Stimulated activated naive CD8-positive, alpha-beta T cell treated with anti-CD3 and anti-CD28 coated beads, Interleukin-15, Interleukin-2, amounts not matched to agents 100 ng/mL and 50 ng/mL, for 24 hours (primary cell): ENCODE data around the gene LAMC2.
A peak's percentile ranks its signal among the peaks of the same experiment; 100 is the strongest.

Experiments used
- H3K27ac Mint-ChIP-seq: one replicate; pipeline ENCODE4 v1.8.0; 2021; ENCODE audit warnings: mild to moderate bottlenecking, mixed read lengths
- H3K27me3 Mint-ChIP-seq: one replicate; pipeline ENCODE4 v1.8.0; 2021; ENCODE audit warnings: mixed read lengths
- H3K36me3 Mint-ChIP-seq: one replicate; pipeline ENCODE4 v1.8.0; 2021; ENCODE audit warnings: low read depth, mixed read lengths
- H3K4me1 Mint-ChIP-seq: one replicate; pipeline ENCODE4 v1.8.0; 2021; ENCODE audit warnings: low read depth, mixed read lengths
- H3K4me3 Mint-ChIP-seq: one replicate; pipeline ENCODE4 v1.8.0; 2021; ENCODE audit warnings: mild to moderate bottlenecking, mixed read lengths
- H3K9me3 Mint-ChIP-seq: one replicate; pipeline ENCODE4 v1.8.0; 2021; ENCODE audit warnings: mixed read lengths

LAMC2 gene

DNA sequence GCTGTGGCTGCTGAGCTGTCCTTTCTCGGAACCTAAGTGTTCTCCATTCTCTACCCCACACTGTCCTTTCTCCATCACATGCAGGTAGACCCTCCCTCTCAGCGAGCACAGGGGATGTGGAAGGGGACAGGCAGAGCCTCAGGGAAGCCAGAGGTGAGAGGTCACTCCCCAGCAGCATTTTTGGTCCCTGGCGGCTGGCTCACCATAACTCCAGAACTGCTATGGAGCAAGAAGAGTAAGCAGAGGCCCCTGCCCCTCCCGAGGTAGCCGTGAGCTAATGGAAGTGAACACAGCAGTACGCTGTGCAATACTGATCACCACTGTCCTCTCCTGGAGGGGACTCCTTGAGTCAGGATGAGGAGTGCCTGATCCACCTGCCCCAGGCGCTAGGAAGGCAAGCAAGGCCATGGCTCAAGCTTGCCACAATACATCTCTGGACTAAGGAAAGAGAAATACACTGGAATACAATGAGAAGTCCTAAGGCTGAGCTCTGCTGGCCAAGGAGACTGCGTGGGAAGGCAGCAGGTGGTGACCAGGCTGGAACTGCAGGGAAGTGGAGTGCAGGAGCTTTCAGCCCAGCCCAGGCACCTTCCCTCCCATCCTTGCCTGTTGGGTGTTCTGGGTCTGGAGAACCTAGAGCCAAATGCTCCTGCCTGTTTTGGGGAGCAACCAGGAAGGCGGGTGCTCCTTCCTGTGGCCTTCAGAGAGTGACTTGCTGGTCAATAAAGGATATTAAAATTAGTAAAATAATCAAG is 96.2 kb downstream of the LAMC2 start:
- H3K4me1 Mint-ChIP-seq: no peaks in the 10 kb centered on the region
- no peaks in the 10 kb centered on the region for H3K9me3 Mint-ChIP-seq
- H3K4me3 Mint-ChIP-seq: no peak overlapping the region
- H3K27me3 Mint-ChIP-seq: peaks cover 10% of the 10 kb centered on the region
- no peak overlapping the region for H3K27ac Mint-ChIP-seq
- H3K36me3 Mint-ChIP-seq: no peaks in the 10 kb centered on the region

DNA sequence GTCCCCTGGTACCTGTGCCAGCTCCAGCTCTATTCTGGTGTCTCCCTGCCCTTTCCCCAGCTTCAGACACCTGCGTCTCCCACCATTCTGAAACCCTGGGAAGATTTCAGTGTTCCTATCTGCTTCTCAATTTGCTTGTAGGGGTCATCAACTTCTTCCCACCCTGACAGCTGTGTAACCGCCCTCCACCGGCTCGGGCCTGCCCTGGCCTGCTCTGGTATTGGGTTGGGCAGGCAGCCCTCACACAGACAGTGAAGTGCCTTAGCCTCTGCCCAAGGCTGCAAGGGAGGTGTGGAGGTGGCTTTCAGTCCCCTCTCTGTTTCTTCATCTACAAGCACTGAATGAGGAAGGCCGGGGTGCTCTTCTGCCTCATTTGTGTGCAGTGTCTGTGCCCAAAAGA is 97.2 kb downstream of the LAMC2 start:
- no peaks in the 10 kb centered on the region for H3K9me3 Mint-ChIP-seq
- H3K36me3 Mint-ChIP-seq: no peaks in the 10 kb centered on the region
- no peak overlapping the region for H3K4me3 Mint-ChIP-seq
- H3K27me3 Mint-ChIP-seq: peaks cover 10% of the 10 kb centered on the region
- H3K27ac Mint-ChIP-seq: no peak overlapping the region
- no peaks in the 10 kb centered on the region for H3K4me1 Mint-ChIP-seq

DNA sequence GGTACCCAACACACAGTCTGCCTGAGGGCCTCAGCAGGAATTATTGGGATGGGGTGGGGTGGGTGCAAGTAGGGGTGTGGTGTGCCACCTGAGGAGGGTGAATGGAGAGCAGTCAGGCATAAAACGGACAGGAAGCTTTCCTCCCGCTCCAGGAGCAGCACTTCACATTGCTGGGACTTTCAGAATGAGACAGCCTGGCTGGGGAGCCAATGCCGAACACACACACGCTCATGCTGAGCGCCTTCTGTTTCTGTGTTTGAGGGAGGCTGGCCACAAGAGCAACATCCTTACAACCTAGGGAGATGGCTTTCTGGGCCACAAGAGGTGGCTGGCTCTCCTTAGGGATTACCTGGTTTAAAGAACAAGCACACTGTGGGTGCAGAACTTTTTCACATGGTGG is 98.0 kb downstream of the LAMC2 start:
- Mint-ChIP-seq H3K9me3 (no peaks in the 10 kb centered on the region), H3K27ac (no peak overlapping the region), H3K4me1 (no peaks in the 10 kb centered on the region), H3K36me3 (no peaks in the 10 kb centered on the region), H3K4me3 (no peak overlapping the region), H3K27me3 (peaks cover 10% of the 10 kb centered on the region)

DNA sequence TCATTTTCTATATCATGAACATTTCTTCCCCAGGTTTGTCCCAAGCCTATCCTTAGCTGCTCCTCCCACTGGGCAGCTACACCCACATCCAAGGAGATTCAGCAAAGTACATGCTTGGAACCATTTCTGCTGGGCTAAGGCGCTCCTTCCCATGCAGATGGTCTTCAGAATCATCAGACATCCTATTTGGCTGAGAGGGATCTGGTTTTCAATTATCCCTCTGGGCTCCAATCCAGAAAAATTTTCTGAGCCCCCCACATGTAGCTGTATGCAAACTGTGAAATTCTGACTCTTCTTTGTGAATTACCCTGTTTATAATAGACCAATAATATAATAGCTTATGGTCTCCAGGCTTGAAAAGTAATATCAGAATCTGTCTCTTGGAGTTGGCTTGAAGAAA is 99.2 kb downstream of the LAMC2 start:
- Mint-ChIP-seq H3K36me3 (no peaks in the 10 kb centered on the region), H3K4me1 (no peaks in the 10 kb centered on the region), H3K27ac (no peak overlapping the region), H3K4me3 (no peak overlapping the region), H3K27me3 (peaks cover 10% of the 10 kb centered on the region), H3K9me3 (no peaks in the 10 kb centered on the region)

DNA sequence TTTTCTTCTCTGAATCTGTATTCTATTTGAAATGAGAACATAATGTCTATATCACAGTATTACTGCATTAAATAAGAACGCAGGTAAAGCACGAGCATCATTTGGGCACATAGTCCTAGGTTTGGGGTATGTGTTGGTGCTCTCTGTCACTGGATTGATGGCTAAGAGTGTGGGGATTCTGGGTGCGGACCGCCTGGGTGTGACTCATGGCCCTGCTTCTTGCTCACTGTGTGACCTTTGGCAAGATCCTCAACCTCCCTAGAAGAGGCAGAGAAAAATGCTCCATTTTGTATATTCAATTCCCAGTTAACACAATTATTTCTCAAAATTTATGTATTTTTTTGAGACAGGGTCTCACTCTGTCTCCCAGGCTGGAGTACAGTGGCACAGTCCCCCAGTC is 99.7 kb downstream of the LAMC2 start:
- Mint-ChIP-seq H3K4me1 (no peaks in the 10 kb centered on the region), H3K4me3 (no peak overlapping the region), H3K36me3 (no peaks in the 10 kb centered on the region), H3K9me3 (no peaks in the 10 kb centered on the region), H3K27me3 (peaks cover 10% of the 10 kb centered on the region), H3K27ac (no peak overlapping the region)

DNA sequence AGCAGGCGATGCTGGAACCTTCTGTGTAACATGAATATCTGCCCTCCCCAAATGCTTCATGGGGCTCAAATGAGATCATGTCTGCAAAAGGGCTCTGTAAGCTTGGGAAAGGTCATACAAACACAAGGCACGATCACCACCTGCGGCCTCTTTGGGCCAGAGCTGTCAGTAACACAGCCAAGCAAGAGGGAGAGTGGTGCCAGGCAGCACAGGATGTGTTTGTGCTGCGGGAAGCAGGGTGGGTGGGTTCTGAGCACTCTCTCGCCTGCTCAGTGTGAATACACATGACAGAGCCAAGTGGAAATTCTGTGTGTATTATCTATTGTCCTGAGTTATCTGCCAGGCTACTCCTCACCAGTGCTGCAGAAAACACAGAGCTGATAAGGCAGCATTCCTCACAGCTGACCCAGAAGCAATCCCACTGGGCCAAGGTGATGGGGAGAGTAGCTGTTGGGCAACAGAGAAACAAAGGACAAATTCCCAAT is 101.2 kb downstream of the LAMC2 start:
- Mint-ChIP-seq H3K9me3 (no peaks in the 10 kb centered on the region), H3K27ac (no peak overlapping the region), H3K27me3 (peaks cover 10% of the 10 kb centered on the region), H3K4me1 (no peaks in the 10 kb centered on the region), H3K4me3 (no peak overlapping the region), H3K36me3 (no peaks in the 10 kb centered on the region)

DNA sequence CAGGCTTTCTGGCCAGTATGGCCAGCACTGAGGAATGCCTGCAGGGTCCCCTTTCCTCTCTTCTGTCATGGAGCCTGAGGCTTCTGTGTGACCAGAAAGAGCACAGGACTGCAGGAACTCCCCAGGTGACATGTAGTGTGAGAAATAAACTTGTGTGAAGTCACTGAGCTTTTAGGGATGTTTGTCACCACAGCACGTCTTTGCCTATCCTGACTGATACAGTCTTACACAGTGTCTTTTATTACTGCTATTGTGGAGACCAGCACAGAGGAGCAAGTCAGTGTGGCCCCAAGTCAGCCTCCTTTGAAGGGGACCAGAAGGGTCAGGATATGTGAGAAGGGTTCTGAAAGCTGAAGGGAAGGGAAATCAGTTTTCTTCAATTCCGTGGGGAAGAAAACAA is 102.5 kb downstream of the LAMC2 start:
- Mint-ChIP-seq H3K4me3 (no peak overlapping the region), H3K9me3 (no peaks in the 10 kb centered on the region), H3K27ac (peak overlapping the region; percentile 13), H3K27me3 (peaks cover 6% of the 10 kb centered on the region), H3K36me3 (no peaks in the 10 kb centered on the region), H3K4me1 (no peaks in the 10 kb centered on the region)

DNA sequence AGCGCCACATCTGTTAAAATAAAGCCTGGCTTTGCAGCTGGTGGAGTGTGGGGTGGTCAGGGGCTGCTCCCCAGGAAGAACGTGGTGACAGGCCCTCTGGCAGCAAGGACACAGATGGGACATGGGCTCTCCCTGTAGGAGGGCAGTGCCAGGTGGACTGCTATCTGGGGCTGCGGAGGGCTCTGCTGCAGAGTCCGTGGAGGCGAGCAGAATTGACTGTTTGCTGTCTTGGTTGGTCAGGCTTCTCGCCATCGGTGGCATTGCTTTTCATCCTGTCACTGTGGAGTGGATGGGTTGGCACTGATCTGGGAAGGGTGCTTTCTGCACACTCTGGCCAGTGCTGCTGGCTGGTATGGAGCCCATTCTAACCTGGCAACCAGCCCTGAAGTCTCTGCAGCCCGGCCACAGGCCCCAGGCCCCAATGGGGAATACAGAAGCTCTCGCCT is 103.0 kb downstream of the LAMC2 start:
- H3K4me1 Mint-ChIP-seq: no peaks in the 10 kb centered on the region
- no peak overlapping the region for H3K27ac Mint-ChIP-seq
- no peaks in the 10 kb centered on the region for H3K36me3 Mint-ChIP-seq
- H3K9me3 Mint-ChIP-seq: no peaks in the 10 kb centered on the region
- H3K27me3 Mint-ChIP-seq: peaks cover 6% of the 10 kb centered on the region
- no peak overlapping the region for H3K4me3 Mint-ChIP-seq

DNA sequence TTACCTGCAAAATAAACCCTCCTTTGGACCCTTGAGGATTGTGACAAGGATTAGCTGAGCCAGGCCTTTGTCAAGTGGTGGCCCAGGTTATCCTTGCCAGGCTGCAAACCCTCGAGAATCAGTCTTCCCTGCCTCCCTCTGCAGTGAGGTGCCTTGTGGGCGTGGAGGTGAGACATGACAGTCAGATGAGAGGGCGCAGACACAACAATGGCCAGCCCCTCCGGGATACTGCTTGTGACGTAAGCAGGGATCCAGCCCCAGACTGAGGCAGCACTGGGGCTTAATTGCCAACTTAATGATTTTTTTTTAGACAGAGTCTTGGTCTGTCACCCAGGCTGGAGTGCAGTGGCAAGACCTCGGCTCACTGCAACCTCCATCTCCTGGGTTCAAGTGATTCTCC is 104.6 kb downstream of the LAMC2 start:
- no peaks in the 10 kb centered on the region for H3K27me3 Mint-ChIP-seq
- no peak overlapping the region for H3K27ac Mint-ChIP-seq
- H3K4me3 Mint-ChIP-seq: no peak overlapping the region
- no peaks in the 10 kb centered on the region for H3K4me1 Mint-ChIP-seq
- no peaks in the 10 kb centered on the region for H3K9me3 Mint-ChIP-seq
- no peaks in the 10 kb centered on the region for H3K36me3 Mint-ChIP-seq

DNA sequence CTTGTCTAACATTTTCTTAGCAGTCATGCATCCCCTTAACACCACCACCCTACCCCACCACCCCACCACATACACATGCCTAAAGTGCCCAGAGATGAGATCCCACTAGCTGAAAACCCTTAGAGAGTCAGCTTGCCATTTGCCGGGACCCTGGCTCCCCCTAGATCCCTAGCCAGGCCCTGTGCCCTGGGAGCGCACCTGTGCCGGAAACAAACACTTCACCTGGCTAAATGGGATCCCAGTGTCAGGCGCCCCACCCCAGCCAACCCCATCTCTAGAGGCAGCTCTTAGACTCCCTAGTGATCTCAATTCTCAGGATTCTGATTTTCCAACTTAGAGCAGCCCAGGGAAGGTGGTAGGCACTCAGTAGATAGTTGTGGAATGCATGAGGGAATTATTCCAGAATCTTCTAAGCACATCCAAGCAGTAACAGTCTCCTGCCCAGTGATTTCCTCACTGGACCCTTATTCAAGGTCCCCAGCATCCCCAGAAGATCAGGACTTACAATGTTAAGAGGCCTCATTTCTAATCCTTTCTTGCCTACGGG is 105.2 kb downstream of the LAMC2 start:
- H3K27me3 Mint-ChIP-seq: no peaks in the 10 kb centered on the region
- H3K36me3 Mint-ChIP-seq: no peaks in the 10 kb centered on the region
- H3K4me1 Mint-ChIP-seq: no peaks in the 10 kb centered on the region
- no peak overlapping the region for H3K4me3 Mint-ChIP-seq
- no peaks in the 10 kb centered on the region for H3K9me3 Mint-ChIP-seq
- H3K27ac Mint-ChIP-seq: no peak overlapping the region

DNA sequence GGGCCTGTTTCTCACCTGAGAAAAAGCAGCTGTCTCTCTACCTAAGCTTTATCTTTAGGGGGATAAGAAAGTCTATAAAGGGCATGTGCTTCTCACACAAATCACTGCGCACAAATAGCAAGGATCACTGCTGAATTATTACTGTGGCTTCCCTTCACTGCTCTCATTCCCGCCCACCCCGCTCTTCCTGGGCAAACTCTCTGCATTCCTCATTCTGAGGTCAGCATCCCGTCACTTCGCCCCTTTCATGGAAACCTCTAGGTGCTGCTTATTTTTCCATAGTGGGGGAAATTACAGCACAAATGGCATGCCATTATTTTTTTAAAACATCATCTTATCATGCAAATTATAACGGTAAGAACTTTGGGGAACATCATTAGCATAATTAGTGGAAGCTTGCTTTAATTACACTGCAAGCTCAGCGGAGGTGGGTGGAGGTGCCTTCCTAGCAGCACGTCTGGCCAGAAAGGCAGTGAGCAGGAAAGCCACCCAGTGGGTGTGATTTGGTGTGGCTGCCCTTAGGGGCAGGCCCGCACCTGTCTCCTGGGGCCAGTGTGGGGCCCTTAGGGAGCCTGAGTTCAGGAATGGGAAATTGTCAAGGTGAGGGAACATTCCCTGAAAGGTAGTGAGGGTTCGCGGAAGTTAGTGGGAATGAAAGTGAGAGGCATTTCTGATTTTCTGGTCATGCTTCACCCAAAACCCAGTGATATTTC is 105.9 kb downstream of the LAMC2 start:
- Mint-ChIP-seq H3K4me3 (no peak overlapping the region), H3K27me3 (no peaks in the 10 kb centered on the region), H3K9me3 (no peaks in the 10 kb centered on the region), H3K36me3 (no peaks in the 10 kb centered on the region), H3K27ac (no peak overlapping the region), H3K4me1 (no peaks in the 10 kb centered on the region)

DNA sequence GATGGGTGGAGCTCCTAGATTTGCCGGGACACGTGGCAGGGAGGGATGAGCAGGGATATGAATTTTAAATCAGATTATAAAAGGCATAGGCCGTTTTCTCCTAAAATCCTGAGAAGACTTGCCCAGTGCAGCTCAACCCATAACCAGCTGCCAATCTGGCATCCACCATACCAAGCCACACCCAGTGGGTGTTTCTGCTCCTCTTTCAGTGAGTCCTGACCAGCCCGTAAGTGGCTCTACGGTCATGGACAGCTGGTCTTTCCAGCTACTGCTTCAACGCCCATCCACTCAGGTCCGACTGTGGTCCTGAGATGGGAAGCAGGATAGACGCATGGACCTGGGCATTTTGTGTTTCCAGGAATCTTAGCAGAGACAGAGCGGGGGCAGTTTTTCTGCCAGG is 107.2 kb downstream of the LAMC2 start:
- H3K4me3 Mint-ChIP-seq: no peak overlapping the region
- no peaks in the 10 kb centered on the region for H3K4me1 Mint-ChIP-seq
- H3K36me3 Mint-ChIP-seq: no peaks in the 10 kb centered on the region
- no peak overlapping the region for H3K27ac Mint-ChIP-seq
- H3K27me3 Mint-ChIP-seq: no peaks in the 10 kb centered on the region
- no peaks in the 10 kb centered on the region for H3K9me3 Mint-ChIP-seq

DNA sequence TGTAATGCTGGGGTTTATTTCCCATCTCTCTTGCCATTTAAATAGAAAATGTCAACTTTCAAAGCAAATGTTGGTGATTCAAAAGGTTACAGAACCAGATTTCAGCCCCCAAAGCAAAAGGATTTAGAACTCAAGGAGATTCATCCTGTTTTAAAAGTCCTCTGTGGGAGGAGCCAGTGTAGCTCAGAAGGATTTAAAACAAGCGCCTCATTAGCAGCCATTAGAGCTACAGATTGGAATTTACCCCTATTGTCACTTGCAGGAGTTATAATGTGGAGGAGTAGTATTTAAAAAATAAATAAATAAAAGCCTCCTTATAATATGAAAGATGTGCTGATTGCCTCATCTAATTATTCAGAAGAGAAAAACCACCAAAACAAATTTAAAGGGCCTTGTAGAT is 107.8 kb downstream of the LAMC2 start:
- H3K9me3 Mint-ChIP-seq: no peaks in the 10 kb centered on the region
- H3K4me1 Mint-ChIP-seq: no peaks in the 10 kb centered on the region
- H3K27me3 Mint-ChIP-seq: no peaks in the 10 kb centered on the region
- no peak overlapping the region for H3K27ac Mint-ChIP-seq
- no peak overlapping the region for H3K4me3 Mint-ChIP-seq
- no peaks in the 10 kb centered on the region for H3K36me3 Mint-ChIP-seq
